Neural progenitor cell (in vitro differentiated cells): Measurements from ENCODE around the gene KATNBL1.

Source experiments
- EZH2phosphoT487 ChIP-seq: fragments of 200-600 bp; sonication (generic); IDR thresholded peaks from 2 replicates; pipeline ENCODE4 v1.6.1; 2017; ENCODE audit warnings: antibody characterized with exemption
- TF ChIP-seq, protein P1 (sequence below): fragments of 200-600 bp; sonication (generic); IDR thresholded peaks from 2 replicates; pipeline ENCODE4 v1.5.1; 2017; ENCODE audit warnings: antibody characterized with exemption, mild to moderate bottlenecking

DNA sequence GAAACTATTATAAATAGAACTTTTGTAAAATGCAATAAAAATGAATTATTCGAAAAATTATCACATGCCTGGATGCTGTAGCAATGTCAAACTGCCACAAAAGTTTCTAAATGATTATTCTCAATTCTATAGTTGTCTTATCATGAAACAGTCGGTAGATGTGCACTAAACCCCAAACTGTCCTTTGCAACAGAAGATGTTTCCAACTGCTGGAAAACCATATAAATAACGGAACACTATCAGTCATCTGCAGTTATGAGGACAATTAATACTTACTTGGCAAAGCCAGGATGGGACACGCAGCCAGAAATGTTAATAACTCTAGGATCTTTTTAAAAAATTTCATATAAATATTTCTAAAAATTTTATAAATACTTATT is 32.4 kb upstream of the KATNBL1 start:
- TF ChIP-seq, protein P1, sequence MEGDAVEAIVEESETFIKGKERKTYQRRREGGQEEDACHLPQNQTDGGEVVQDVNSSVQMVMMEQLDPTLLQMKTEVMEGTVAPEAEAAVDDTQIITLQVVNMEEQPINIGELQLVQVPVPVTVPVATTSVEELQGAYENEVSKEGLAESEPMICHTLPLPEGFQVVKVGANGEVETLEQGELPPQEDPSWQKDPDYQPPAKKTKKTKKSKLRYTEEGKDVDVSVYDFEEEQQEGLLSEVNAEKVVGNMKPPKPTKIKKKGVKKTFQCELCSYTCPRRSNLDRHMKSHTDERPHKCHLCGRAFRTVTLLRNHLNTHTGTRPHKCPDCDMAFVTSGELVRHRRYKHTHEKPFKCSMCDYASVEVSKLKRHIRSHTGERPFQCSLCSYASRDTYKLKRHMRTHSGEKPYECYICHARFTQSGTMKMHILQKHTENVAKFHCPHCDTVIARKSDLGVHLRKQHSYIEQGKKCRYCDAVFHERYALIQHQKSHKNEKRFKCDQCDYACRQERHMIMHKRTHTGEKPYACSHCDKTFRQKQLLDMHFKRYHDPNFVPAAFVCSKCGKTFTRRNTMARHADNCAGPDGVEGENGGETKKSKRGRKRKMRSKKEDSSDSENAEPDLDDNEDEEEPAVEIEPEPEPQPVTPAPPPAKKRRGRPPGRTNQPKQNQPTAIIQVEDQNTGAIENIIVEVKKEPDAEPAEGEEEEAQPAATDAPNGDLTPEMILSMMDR, result no peak
- TF ChIP-seq EZH2phosphoT487, result no peak
